Small intestine (tissue), 7 donors: Measurements from ENCODE around the gene PDP2. TPM values are rescaled to one million over a fixed set of nuclear protein-coding genes. Genes with fewer than 3 reads are reported as not detected.
A peak's percentile ranks its signal among the peaks of the same experiment; 100 is the strongest.
"Not testable (repeated sequence)": the region's sequence is repeated elsewhere in the genome, so short reads cannot be mapped to it uniquely, and the experiment has no call there.

Experiments used
- DNase-seq, 2 donors: peaks; one replicate each; pipeline versions ENCODE4 v3.0.0 to v3.0.0-alpha.2; 2013
- FAIRE-seq: peaks from 2 replicates; lab custom pipeline; 2012; peaks lifted over from hg19 to GRCh38; lab: Jason Lieb, UNC
- H3K27ac ChIP-seq, 3 donors: one replicate each; pipeline ENCODE4 v1.5.1; 2013; ENCODE audit warnings: low read length in 2 of 3, mild to moderate bottlenecking in 2 of 3, control low read depth in 1 of 3, inconsistent platforms in 1 of 3, low read depth in 1 of 3, moderate library complexity in 1 of 3
- H3K27me3 ChIP-seq, 3 donors: one replicate each; pipeline ENCODE4 v1.6.1; 2013; ENCODE audit warnings: low read length in 3 of 3, inconsistent platforms in 1 of 3; ENCODE audit not compliant: control insufficient read depth in 3 of 3, insufficient read depth in 3 of 3
- H3K36me3 ChIP-seq, 3 donors: one replicate each; pipeline ENCODE4 v1.6.1; 2013; ENCODE audit warnings: low read length in 3 of 3, inconsistent platforms in 1 of 3, low read depth in 1 of 3, mild to moderate bottlenecking in 1 of 3, moderate library complexity in 1 of 3; ENCODE audit not compliant: control insufficient read depth in 3 of 3, insufficient read depth in 2 of 3
- H3K4me1 ChIP-seq, 3 donors: one replicate each; pipeline ENCODE4 v1.6.1; 2013; ENCODE audit warnings: low read length in 2 of 3, inconsistent platforms in 1 of 3, low read depth in 1 of 3, mild to moderate bottlenecking in 1 of 3, moderate library complexity in 1 of 3; ENCODE audit not compliant: control insufficient read depth in 3 of 3, insufficient read depth in 2 of 3
- H3K4me3 ChIP-seq, 3 donors: one replicate each; pipeline ENCODE4 v1.5.1; 2013; ENCODE audit warnings: low read length in 3 of 3, control low read depth in 1 of 3, inconsistent platforms in 1 of 3, low read depth in 1 of 3, mild to moderate bottlenecking in 1 of 3, moderate library complexity in 1 of 3
- H3K9me3 ChIP-seq, 2 donors: one replicate each; pipeline ENCODE4 v1.6.1; 2013; ENCODE audit warnings: low read depth in 1 of 2, low read length in 1 of 2; ENCODE audit not compliant: control insufficient read depth in 2 of 2, insufficient read depth in 1 of 2
- WGBS, 3 donors: extraction: QIAGEN DNeasy Blood & Tissue Kit; methylation state at CpG; one replicate each; pipeline ENCODE4 v1.1.7; 2013; 5-methylcytosine and 5-hydroxymethylcytosine counted together
- polyA plus RNA-seq, 4 donors: library from polyadenylated mRNA; stranded (reverse) in 3 of 4; unstranded in 1 of 4; fragments of 200-250 nt in 3 of 4; fragments of 120-200 nt in 1 of 4; gene quantifications; one replicate each; pipeline versions ENCODE4 v1.2.1 to v1.2.3, GENCODE V29; 2013
- donor health status: healthy with polysubstance abuse.
- donor health status: control.
- donor health status: control.
- donor health status: Bipolar disorder and iron deficiency.
- donor health status: healthy.

PDP2 gene
- polyA plus RNA-seq, 4 donors: 1.6 to 11.2 (median 4.3) TPM

- peaks cover 0 to 2% (median 0%) of the 10 kb centered on the region in 3 donors for H3K36me3 ChIP-seq
- H3K4me1 ChIP-seq: no peaks in the 10 kb centered on the region
- no peaks in the 10 kb centered on the region for H3K27me3 ChIP-seq
- no peaks in the 10 kb centered on the region for H3K9me3 ChIP-seq
- FAIRE-seq (no peak), DNase-seq (no peak)
- no peak overlapping the region for H3K27ac ChIP-seq
- H3K4me3 ChIP-seq: no peak overlapping the region
- WGBS, 3 donors: 95 to 100% (median 96%) methylated on average over 2 of the region's 2 CpGs
Measured at GRCh38 chr16:66856801-66857200, 23.5 kb upstream of the PDP2 start.

DNA sequence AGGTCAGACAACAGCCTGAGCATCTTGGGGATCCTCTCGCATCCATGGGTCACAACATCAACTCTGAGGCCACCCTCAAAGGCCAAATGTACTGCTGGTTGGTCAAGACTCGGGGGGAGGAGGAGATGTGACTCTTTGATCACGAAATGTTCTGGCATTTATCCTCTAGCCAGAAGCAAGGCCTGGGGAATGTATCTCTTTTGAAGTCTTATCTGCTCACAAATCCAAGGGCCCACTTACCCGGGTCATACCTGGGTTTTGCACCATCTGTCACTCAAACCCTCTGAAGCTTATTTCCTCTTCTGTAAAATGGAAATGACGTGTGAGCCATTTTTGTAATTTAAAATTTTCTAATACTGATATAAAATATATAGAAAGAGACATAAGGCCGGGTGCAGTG, 22.9 kb upstream of the PDP2 start:
- Histone ChIP-seq H3K4me1 (no peaks in the 10 kb centered on the region), H3K27me3 (no peaks in the 10 kb centered on the region), H3K9me3 (no peaks in the 10 kb centered on the region), H3K4me3 (no peak overlapping the region), H3K27ac (no peak overlapping the region), H3K36me3 (peaks cover 0 to 2% (median 0%) of the 10 kb centered on the region in 3 donors)
- no peak for DNase-seq
- FAIRE-seq: no peak
- 83 to 88% (median 86%) methylated on average over 6 of the region's 6 CpGs for WGBS, 3 donors

DNA sequence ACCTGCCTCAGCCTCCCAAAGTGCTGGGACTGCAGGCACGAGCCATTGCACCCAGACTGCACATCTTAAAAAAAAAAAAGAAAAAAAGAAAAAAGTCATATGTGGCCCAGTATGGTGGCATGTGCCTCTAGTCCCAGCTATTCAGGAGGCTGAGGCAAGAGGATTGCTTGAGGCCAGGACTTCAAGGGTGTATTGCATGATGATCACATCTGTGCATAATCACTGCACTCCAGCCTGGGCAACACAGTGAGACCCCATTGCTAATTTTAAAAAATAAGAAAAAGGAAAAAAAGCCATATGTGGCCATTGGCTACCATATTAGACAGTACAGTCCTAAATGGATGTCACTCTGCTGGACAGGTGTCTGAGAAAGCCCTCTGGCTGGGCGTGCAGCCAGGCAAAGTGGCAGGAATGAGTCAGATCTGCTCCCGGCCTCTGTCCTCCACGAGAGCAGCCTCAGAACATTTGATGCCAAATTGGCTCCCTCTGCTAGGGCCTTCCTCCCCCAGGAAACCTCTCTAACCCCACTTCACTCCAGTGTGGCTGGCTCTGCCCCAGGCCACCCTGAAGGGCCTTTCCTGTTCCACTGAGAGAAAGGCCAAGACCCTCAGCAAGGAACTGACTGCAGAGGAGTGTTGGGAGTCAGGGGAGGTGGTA, 21.4 kb upstream of the PDP2 start:
- Histone ChIP-seq H3K9me3 (no peaks in the 10 kb centered on the region), H3K4me1 (no peaks in the 10 kb centered on the region), H3K4me3 (no peak overlapping the region), H3K27me3 (no peaks in the 10 kb centered on the region), H3K27ac (no peak overlapping the region), H3K36me3 (peaks cover 0 to 2% (median 0%) of the 10 kb centered on the region in 3 donors)
- 39 to 45% (median 41%) methylated on average over 4 of the region's 4 CpGs for WGBS, 3 donors
- peak in 1 of 2 donors; percentile 41 for DNase-seq
- no peak for FAIRE-seq

GRCh38 chr16:66859397-66860068, 20.8 kb upstream of the PDP2 start:
- DNase-seq (no peak), FAIRE-seq (no peak)
- WGBS, 3 donors: 82 to 97% (median 85%) methylated on average over 3 of the region's 3 CpGs
- no peaks in the 10 kb centered on the region for H3K9me3 ChIP-seq
- no peak overlapping the region for H3K4me3 ChIP-seq
- H3K27ac ChIP-seq: no peak overlapping the region
- no peaks in the 10 kb centered on the region for H3K27me3 ChIP-seq
- peaks cover 0 to 2% (median 0%) of the 10 kb centered on the region in 3 donors for H3K36me3 ChIP-seq
- H3K4me1 ChIP-seq: no peaks in the 10 kb centered on the region

- FAIRE-seq (no peak), DNase-seq (no peak)
- H3K27ac ChIP-seq: no peak overlapping the region
- H3K4me1 ChIP-seq: no peaks in the 10 kb centered on the region
- no peaks in the 10 kb centered on the region for H3K36me3 ChIP-seq
- 81 to 86% (median 82%) methylated on average over 8 of the region's 8 CpGs for WGBS, 3 donors
- H3K9me3 ChIP-seq: no peaks in the 10 kb centered on the region
- no peak overlapping the region for H3K4me3 ChIP-seq
- no peaks in the 10 kb centered on the region for H3K27me3 ChIP-seq
Measured at GRCh38 chr16:66862023-66862520, 18.2 kb upstream of the PDP2 start.

DNA sequence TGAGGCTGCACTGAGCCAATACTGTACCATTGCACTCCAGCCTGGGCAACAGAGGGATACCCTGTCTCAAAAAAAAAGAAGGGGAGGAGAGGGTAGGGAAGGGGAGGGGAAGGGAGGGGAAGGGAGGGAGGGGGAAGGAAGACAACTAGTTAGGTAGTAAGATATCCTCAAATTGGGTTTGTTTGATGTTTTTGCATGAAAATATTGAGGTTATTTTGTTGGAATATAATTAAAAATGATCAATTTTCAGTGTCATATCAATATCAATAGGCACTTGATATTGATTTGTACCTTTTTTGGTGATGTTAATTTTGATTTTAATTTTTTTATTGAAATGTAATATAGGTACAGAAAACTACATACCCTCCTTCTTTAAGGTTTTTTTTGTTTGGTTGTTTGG, 16.6 kb upstream of the PDP2 start:
- Histone ChIP-seq H3K27me3 (no peaks in the 10 kb centered on the region), H3K27ac (no peak overlapping the region), H3K4me3 (no peak overlapping the region), H3K9me3 (no peaks in the 10 kb centered on the region), H3K4me1 (no peaks in the 10 kb centered on the region), H3K36me3 (no peaks in the 10 kb centered on the region)
- DNase-seq: no peak
- FAIRE-seq: no peak

DNA sequence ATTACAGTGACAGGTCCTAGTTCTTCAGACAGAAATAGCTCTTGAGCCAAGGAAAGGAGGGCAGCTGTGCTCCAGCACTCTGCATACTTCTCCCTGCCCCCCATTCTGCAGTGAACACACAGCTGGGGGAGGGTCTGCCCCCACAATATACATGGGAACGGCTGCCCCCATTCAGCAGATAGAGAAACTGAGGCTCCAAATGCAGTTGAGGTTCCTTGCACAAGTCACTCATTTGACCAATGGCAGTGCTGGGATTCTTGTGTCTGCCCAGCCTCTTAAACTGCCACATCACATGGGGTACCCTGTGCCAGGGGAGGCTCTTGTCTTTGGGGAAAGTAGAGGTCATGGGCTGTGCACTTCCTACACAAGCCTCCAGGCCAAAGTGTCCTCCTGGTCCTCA, 10.9 kb upstream of the PDP2 start:
- Histone ChIP-seq H3K36me3 (no peaks in the 10 kb centered on the region), H3K9me3 (no peaks in the 10 kb centered on the region), H3K27ac (no peak overlapping the region), H3K4me1 (peaks cover 0 to 20% (median 0%) of the 10 kb centered on the region in 3 donors), H3K4me3 (no peak overlapping the region), H3K27me3 (no peaks in the 10 kb centered on the region)
- DNase-seq (no peak), FAIRE-seq (no peak)
- 84 to 94% (median 89%) methylated on average over 1 of the region's 1 CpG for WGBS, 3 donors

DNA sequence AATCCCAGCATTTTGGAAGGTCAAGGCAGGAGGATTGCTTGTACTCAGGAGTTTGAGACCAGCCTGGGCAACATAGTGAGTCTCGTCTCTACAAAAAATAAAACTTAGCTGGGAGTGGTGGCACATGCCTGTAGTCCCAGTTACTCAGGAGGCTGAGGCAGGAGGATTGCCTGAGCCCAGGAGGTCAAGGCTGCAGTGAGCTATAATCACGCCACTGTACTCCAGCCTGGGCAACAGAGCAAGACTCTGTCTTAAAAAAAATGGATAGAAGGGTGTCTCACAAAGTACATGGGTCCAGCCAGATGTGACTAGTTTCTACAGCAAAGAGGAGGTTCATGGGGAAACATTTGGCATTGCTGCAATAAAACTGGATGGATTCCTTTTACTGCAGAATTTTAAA, 9.0 kb upstream of the PDP2 start:
- WGBS, 3 donors: 55 to 74% (median 61%) methylated on average over 2 of the region's 2 CpGs
- DNase-seq: not testable (repeated sequence)

More for the DNA sequence above, 9.0 kb upstream of the PDP2 start:
- peak overlapping the region; percentile 52 to 90 (median 70) for H3K27ac ChIP-seq
- not testable (repeated sequence) for H3K36me3 ChIP-seq, H3K4me3 ChIP-seq, H3K9me3 ChIP-seq, H3K27me3 ChIP-seq, FAIRE-seq
- H3K4me1 ChIP-seq: peaks cover 0 to 20% (median 0%) of the 10 kb centered on the region in 3 donors
